Lower leg skin (tissue), 4 donors: ENCODE results near the gene QRICH2. TPM values are rescaled to one million over a fixed set of nuclear protein-coding genes. Genes with fewer than 3 reads are reported as not detected.

Source experiments
- DNase-seq, 2 donors: peaks; one replicate each; pipeline ENCODE4 v3.0.0-alpha.2; 2019; ENCODE audit warnings: low spot score in 2 of 2
- H3K4me3 ChIP-seq: fragments of 200-600 bp; sonication (generic); 2 replicates; pipeline ENCODE4 v1.5.1; 2017; ENCODE audit warnings: mild to moderate bottlenecking, low read depth; ENCODE audit not compliant: poor library complexity, severe bottlenecking
- POLR2A ChIP-seq, 2 donors: fragments of 450-650 bp; IDR thresholded peaks; one replicate each; pipeline ENCODE4 v1.6.1; 2016 to 2017; ENCODE audit warnings: antibody characterized with exemption in 2 of 2, mild to moderate bottlenecking in 1 of 2, moderate library complexity in 1 of 2
- WGBS, 2 donors: methylation state at CpG; one replicate each; pipeline ENCODE4 v1.1.5; 2018; 5-methylcytosine and 5-hydroxymethylcytosine counted together
- intact Hi-C: fragments of 100-400 bp; cut with DNase I; formaldehyde crosslinking; loops from one replicate; pipeline ENCODE4 v1.15.0; 2023; ENCODE audit warnings: low total_unique reads
- total RNA-seq, 4 donors: library from RNA; depleted of rRNA; stranded (reverse); fragments of >200 nt; gene quantifications; one replicate each; pipeline ENCODE4 v1.1.0, GENCODE V29; 2016
- TF ChIP-seq, protein P1 (sequence below), 3 donors: fragments of 450-650 bp; IDR thresholded peaks; one replicate each; pipeline ENCODE4 v1.5.1; 2016; ENCODE audit warnings: antibody characterized with exemption in 3 of 3, mild to moderate bottlenecking in 3 of 3, moderate library complexity in 2 of 3

The QRICH2 gene
- total RNA-seq, 4 donors from 2014 or later: 0.88 to 3.3 (median 1.8) TPM

DNA sequence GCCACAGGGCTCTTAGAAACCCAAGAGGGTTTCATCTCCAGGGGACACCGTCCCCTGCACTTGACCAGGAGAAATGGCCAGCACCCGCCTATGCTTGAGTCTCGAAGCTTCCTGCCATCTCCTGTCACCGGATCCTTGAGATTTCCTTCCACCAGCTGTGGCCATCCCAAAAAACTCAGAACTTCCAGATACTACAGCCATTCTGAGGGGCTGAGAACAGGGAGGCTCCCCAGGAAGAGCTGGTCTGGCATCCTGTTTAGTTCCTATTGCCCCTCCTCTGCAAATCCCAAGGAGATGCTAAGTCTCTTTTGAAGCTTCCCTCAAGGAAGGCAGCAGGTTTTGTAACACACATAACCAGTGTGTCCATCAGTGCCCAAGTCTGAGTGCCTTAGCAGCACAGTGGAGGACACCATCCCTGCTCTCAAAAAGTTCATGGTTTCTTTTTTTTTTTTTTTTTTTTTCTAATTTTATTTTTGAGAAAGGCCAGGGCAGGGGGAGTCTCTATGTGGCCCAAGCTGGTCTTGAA, 41.0 kb downstream of the QRICH2 start:
- WGBS, 2 donors: 82 to 83% methylated on average over 4 of the region's 4 CpGs

DNA sequence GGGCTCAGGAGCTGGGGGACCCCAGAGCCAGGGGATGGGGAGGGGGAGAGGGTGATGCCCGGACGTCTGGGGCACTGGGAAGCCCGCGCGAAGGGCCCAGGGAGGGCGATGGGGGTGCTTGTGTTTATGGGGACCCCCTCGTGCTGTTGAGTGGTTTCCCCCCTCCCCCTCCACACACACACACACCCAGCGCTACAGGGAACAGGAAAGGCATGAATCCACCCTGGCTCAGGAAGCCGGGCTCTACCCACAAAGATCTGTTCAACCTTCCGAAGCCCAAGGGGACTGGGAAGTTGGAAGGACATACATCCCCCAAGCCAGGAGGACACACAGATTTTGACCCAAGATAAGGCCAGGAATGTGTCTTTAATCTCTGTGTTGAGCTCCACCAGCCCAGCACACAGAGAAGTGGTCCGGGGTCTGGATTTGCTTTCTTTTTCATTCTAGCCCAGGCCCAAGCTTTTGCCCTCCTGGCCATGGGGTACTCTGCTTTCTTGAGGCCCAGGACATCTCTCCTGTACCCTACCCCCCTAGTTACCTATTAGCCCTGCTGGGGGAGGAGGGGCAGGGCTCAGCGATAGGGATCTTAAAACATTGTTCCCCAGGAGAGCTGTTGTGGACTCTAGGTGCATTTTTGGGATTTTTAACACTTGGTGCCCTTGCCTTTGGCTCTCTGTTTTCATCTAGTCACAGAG, 41.7 kb downstream of the QRICH2 start:
- 4 to 5% methylated on average over 9 to 12 of the region's 12 CpGs for WGBS, 2 donors
- DNase-seq: no peak

More for the DNA sequence above, 41.0 kb downstream of the QRICH2 start:
- H3K4me3 ChIP-seq: no peak overlapping the region
- no peak for DNase-seq
- TF ChIP-seq, protein P1, sequence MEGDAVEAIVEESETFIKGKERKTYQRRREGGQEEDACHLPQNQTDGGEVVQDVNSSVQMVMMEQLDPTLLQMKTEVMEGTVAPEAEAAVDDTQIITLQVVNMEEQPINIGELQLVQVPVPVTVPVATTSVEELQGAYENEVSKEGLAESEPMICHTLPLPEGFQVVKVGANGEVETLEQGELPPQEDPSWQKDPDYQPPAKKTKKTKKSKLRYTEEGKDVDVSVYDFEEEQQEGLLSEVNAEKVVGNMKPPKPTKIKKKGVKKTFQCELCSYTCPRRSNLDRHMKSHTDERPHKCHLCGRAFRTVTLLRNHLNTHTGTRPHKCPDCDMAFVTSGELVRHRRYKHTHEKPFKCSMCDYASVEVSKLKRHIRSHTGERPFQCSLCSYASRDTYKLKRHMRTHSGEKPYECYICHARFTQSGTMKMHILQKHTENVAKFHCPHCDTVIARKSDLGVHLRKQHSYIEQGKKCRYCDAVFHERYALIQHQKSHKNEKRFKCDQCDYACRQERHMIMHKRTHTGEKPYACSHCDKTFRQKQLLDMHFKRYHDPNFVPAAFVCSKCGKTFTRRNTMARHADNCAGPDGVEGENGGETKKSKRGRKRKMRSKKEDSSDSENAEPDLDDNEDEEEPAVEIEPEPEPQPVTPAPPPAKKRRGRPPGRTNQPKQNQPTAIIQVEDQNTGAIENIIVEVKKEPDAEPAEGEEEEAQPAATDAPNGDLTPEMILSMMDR (IDR thresholded peaks at IDR 0.05): no peak
- TF ChIP-seq POLR2A (IDR thresholded peaks at IDR 0.05): no peak
- intact Hi-C loops: no loop called here

GRCh38 chr17:76265624-76266243, 42.3 kb downstream of the QRICH2 start:
- DNase-seq: peak; percentile 43 to 95
- intact Hi-C loops: no loop called here

More for the DNA sequence above, 41.7 kb downstream of the QRICH2 start:
- peak overlapping the region; percentile 83 for H3K4me3 ChIP-seq
- TF ChIP-seq, protein P1 (IDR thresholded peaks at IDR 0.05): no peak
- no peak for TF ChIP-seq POLR2A (IDR thresholded peaks at IDR 0.05)
- intact Hi-C loops: no loop called here

GRCh38 chr17:76264755-76265623, 43.1 kb downstream of the QRICH2 start, which contains the start of gene UBALD2:
Gene UBALD2 (plus strand): TSS chr17:76265348. CDS start chr17:76265506, 158 bp downstream.
- WGBS, 2 donors: 0 to 1% methylated on average over 24 to 67 of the region's 94 CpGs
- intact Hi-C loops: no loop called here
- peak in 1 of 2 donors; percentile 79 for TF ChIP-seq POLR2A (IDR thresholded peaks at IDR 0.05)
- TF ChIP-seq, protein P1 (IDR thresholded peaks at IDR 0.05): no peak
- DNase-seq: peak; percentile 100
- peak within 1 kb of the TSS; percentile 83 for H3K4me3 ChIP-seq

More at GRCh38 chr17:76265624-76266243, 42.3 kb downstream of the QRICH2 start:
- TF ChIP-seq, protein P1 (IDR thresholded peaks at IDR 0.05): no peak
- TF ChIP-seq POLR2A (IDR thresholded peaks at IDR 0.05): no peak
- H3K4me3 ChIP-seq: peak overlapping the region; percentile 83
- WGBS, 2 donors: 0 to 1% methylated on average over 20 to 40 of the region's 76 CpGs

GRCh38 chr17:76264425-76264754, 43.7 kb downstream of the QRICH2 start:
- no peak for DNase-seq
- H3K4me3 ChIP-seq: no peak overlapping the region
- TF ChIP-seq, protein P1 (IDR thresholded peaks at IDR 0.05): no peak
- no peak for TF ChIP-seq POLR2A (IDR thresholded peaks at IDR 0.05)
- WGBS, 2 donors: 27% methylated on average over 9 of the region's 9 CpGs
- intact Hi-C loops: no loop called here
